Thyroid gland (tissue), 4 donors: ENCODE measurements around the gene DIPK1C. TPM values are rescaled to one million over a fixed set of nuclear protein-coding genes. Genes with fewer than 3 reads are reported as not detected.

Source experiments
- DNase-seq, 2 donors: peaks; one replicate each; pipeline ENCODE4 v3.0.0-alpha.2; 2019
- H3K27ac ChIP-seq, 3 donors: fragments of 200-600 bp; sonication (generic); 1 replicate in 2 of 3; 2 replicates in 1 of 3; pipeline ENCODE4 v1.5.1; 2016 to 2019; ENCODE audit warnings: mild to moderate bottlenecking in 1 of 3, moderate library complexity in 1 of 3
- H3K27me3 ChIP-seq: fragments of 200-600 bp; sonication (generic); one replicate; pipeline ENCODE4 v1.5.1; 2019
- H3K36me3 ChIP-seq, 2 donors: fragments of 200-600 bp; sonication (generic); one replicate each; pipeline ENCODE4 v1.5.1; 2016 to 2019
- H3K4me1 ChIP-seq, 2 donors: fragments of 200-600 bp; sonication (generic); one replicate each; pipeline ENCODE4 v1.5.1; 2017 to 2019
- H3K4me3 ChIP-seq, 3 donors: fragments of 200-600 bp; sonication (generic); replicated peaks in 1 of 3; 1 replicate in 2 of 3; 2 replicates in 1 of 3; pipeline ENCODE4 v1.5.1; 2016; ENCODE audit warnings: mild to moderate bottlenecking in 1 of 3
- H3K9me3 ChIP-seq: fragments of 200-600 bp; sonication (generic); one replicate; pipeline ENCODE4 v1.5.1; 2017
- CTCF ChIP-seq, 6 experiments: fragments of 200-600 bp in 3 of 6; fragments of 450-650 bp in 3 of 6; sonication (generic) in 3 of 6; IDR thresholded peaks; one replicate each; pipeline ENCODE4 v1.5.1; 2016 to 2019; ENCODE audit warnings: antibody characterized with exemption in 6 of 6, mild to moderate bottlenecking in 2 of 6, inconsistent platforms in 1 of 6, moderate library complexity in 1 of 6
- POLR2A ChIP-seq, 2 donors: fragments of 450-650 bp; IDR thresholded peaks; one replicate each; pipeline ENCODE4 v1.6.1; 2017; ENCODE audit warnings: antibody characterized with exemption in 2 of 2, mild to moderate bottlenecking in 2 of 2, moderate library complexity in 1 of 2
- WGBS, 2 donors: methylation state at CpG; one replicate each; pipeline ENCODE4 v1.1.5; 2017; 5-methylcytosine and 5-hydroxymethylcytosine counted together
- intact Hi-C: fragments of 100-400 bp; cut with DNase I; formaldehyde crosslinking; loops from one replicate; pipeline ENCODE4 v1.15.1; 2023
- total RNA-seq, 4 donors: library from RNA; depleted of rRNA; stranded (reverse); fragments of >200 nt; gene quantifications; one replicate each; pipeline ENCODE4 v1.2.3, GENCODE V29; 2016

The DIPK1C gene
- total RNA-seq, 4 donors from 2014 or later = not detected

GRCh38 chr18:74446631-74447403, 10.3 kb downstream of the DIPK1C start:
- Histone ChIP-seq H3K4me3 (no peak overlapping the region), H3K27me3 (no peaks in the 10 kb centered on the region), H3K36me3 (no peaks in the 10 kb centered on the region), H3K27ac (no peak overlapping the region), H3K4me1 (no peaks in the 10 kb centered on the region), H3K9me3 (no peaks in the 10 kb centered on the region)
- intact Hi-C loops = no loop called here
- DNase-seq = no peak
- no peak for TF ChIP-seq CTCF (IDR thresholded peaks at IDR 0.05)
- TF ChIP-seq POLR2A (IDR thresholded peaks at IDR 0.05) = no peak
- WGBS, 2 donors = 96 to 100% methylated on average over 8 to 18 of the region's 38 CpGs

- H3K27me3 ChIP-seq = no peaks in the 10 kb centered on the region
- no peak overlapping the region for H3K27ac ChIP-seq
- no peak overlapping the region for H3K4me3 ChIP-seq
- TF ChIP-seq POLR2A (IDR thresholded peaks at IDR 0.05) (no peak), CTCF (IDR thresholded peaks at IDR 0.05) (no peak)
- no peaks in the 10 kb centered on the region for H3K9me3 ChIP-seq
- no peaks in the 10 kb centered on the region for H3K4me1 ChIP-seq
- H3K36me3 ChIP-seq = no peaks in the 10 kb centered on the region
- no peak for DNase-seq
- 63 to 71% methylated on average over 10 to 11 of the region's 11 CpGs for WGBS, 2 donors
- intact Hi-C loops = no loop called here
Measured at GRCh38 chr18:74446178-74446577, 10.9 kb downstream of the DIPK1C start.

GRCh38 chr18:74445585-74445984, 11.5 kb downstream of the DIPK1C start:
- H3K4me1 ChIP-seq = no peaks in the 10 kb centered on the region
- H3K27me3 ChIP-seq = no peaks in the 10 kb centered on the region
- H3K27ac ChIP-seq = no peak overlapping the region
- H3K9me3 ChIP-seq = no peaks in the 10 kb centered on the region
- DNase-seq = no peak
- TF ChIP-seq CTCF (IDR thresholded peaks at IDR 0.05) = no peak
- 77 to 80% methylated on average over 11 to 13 of the region's 14 CpGs for WGBS, 2 donors
- no peaks in the 10 kb centered on the region for H3K36me3 ChIP-seq
- intact Hi-C loops = no loop called here
- no peak overlapping the region for H3K4me3 ChIP-seq

- Histone ChIP-seq H3K9me3 (no peaks in the 10 kb centered on the region), H3K27ac (no peak overlapping the region), H3K27me3 (no peaks in the 10 kb centered on the region), H3K4me3 (no peak overlapping the region), H3K36me3 (no peaks in the 10 kb centered on the region), H3K4me1 (no peaks in the 10 kb centered on the region)
- no peak for DNase-seq
- WGBS, 2 donors = 73 to 87% methylated on average over 3 of the region's 3 CpGs
- intact Hi-C loops = no loop called here
- no peak for TF ChIP-seq POLR2A (IDR thresholded peaks at IDR 0.05)
- no peak for TF ChIP-seq CTCF (IDR thresholded peaks at IDR 0.05)
Measured at GRCh38 chr18:74444104-74444503, 13.0 kb downstream of the DIPK1C start.

- H3K27me3 ChIP-seq = no peaks in the 10 kb centered on the region
- 93 to 95% methylated on average over 9 of the region's 9 CpGs for WGBS, 2 donors
- intact Hi-C loops = no loop called here
- no peaks in the 10 kb centered on the region for H3K9me3 ChIP-seq
- no peak overlapping the region for H3K4me3 ChIP-seq
- H3K36me3 ChIP-seq = no peaks in the 10 kb centered on the region
- no peak for TF ChIP-seq POLR2A (IDR thresholded peaks at IDR 0.05)
- TF ChIP-seq CTCF (IDR thresholded peaks at IDR 0.05) = no peak
- DNase-seq = no peak
- H3K4me1 ChIP-seq = no peaks in the 10 kb centered on the region
- H3K27ac ChIP-seq = no peak overlapping the region
Measured at GRCh38 chr18:74440808-74441427, 16.2 kb downstream of the DIPK1C start.
